ENCODE data around the gene FXR1.
"Not testable (repeated sequence)": the region's sequence is repeated elsewhere in the genome, so short reads cannot be mapped to it uniquely, and the experiment has no call there.

The FXR1 gene

DNA sequence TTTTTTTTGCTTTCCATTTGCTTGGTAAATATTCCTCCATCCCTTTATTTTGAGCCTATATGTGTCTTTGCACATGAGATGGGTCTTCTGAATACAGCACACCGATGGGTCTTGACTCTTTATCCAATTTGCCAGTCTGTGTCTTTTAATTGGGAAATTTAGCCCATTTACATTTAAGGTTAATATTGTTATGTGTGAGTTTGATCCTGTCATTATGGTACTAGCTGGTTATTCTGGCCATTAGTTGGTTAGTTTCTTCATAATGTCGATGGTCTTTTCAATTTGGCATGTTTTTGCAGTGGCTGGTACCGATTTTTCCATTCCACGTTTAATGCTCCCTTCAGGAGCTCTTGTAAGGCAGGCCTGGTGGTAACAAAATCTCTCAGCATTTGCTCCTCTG is 89.9 kb downstream of the FXR1 start:
- H3K4me3 ChIP-seq (ENCODE audit: low read depth in 1 of 2, low read length in 2 of 2); H3K9ac ChIP-seq (ENCODE audit: low read depth in 1 of 2, low read length in 2 of 2); H3K9me3 ChIP-seq (ENCODE audit: control insufficient read depth in 1 of 2, low read length in 2 of 2); H3K4me1 ChIP-seq (ENCODE audit: control insufficient read depth in 1 of 2, insufficient read depth in 2 of 2, low read length in 2 of 2); H3K27ac ChIP-seq (ENCODE audit: low read depth, low read length); H3K36me3 ChIP-seq (ENCODE audit: control insufficient read depth in 1 of 2, insufficient read depth in 2 of 2, low read length in 2 of 2); H3K27me3 ChIP-seq (ENCODE audit: control insufficient read depth in 1 of 2, insufficient read depth in 2 of 2, low read length in 2 of 2): not testable (repeated sequence)

- not testable (repeated sequence) for H3K36me3 ChIP-seq (ENCODE audit: control insufficient read depth in 1 of 2, insufficient read depth in 2 of 2, low read length in 2 of 2); H3K9me3 ChIP-seq (ENCODE audit: control insufficient read depth in 1 of 2, low read length in 2 of 2); H3K4me1 ChIP-seq (ENCODE audit: control insufficient read depth in 1 of 2, insufficient read depth in 2 of 2, low read length in 2 of 2); H3K4me3 ChIP-seq (ENCODE audit: low read depth in 1 of 2, low read length in 2 of 2); H3K9ac ChIP-seq (ENCODE audit: low read depth in 1 of 2, low read length in 2 of 2); H3K27me3 ChIP-seq (ENCODE audit: control insufficient read depth in 1 of 2, insufficient read depth in 2 of 2, low read length in 2 of 2); H3K27ac ChIP-seq (ENCODE audit: low read depth, low read length)
These were observed 91.0 kb downstream of the FXR1 start for GRCh38 chr3:181003469-181003868.

DNA sequence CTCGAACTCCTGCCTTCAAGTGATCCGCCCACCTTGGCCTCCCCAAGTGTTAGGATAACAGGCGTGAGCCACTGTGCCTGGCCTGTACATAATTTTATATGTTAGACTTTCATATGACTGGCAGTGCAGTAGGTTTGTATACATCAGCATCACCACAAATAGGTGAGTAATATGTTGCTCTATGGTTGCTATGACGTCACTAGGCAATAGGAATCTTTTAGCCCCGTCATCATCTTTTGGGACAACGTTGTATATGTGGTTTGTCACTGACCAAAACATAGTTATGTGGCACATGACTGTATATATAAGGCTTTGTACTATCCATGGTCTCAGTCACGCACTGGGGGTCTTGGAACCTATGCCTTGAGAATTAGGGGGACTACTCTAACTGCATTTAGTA is 94.1 kb downstream of the FXR1 start:
- Histone ChIP-seq H3K4me1 (ENCODE audit: control insufficient read depth in 1 of 2, insufficient read depth in 2 of 2, low read length in 2 of 2) (no peaks in the 10 kb centered on the region), H3K27ac (ENCODE audit: low read depth, low read length) (no peak overlapping the region), H3K27me3 (ENCODE audit: control insufficient read depth in 1 of 2, insufficient read depth in 2 of 2, low read length in 2 of 2) (no peaks in the 10 kb centered on the region), H3K9ac (ENCODE audit: low read depth in 1 of 2, low read length in 2 of 2) (no peak overlapping the region), H3K4me3 (ENCODE audit: low read depth in 1 of 2, low read length in 2 of 2) (no peak overlapping the region), H3K9me3 (ENCODE audit: control insufficient read depth in 1 of 2, low read length in 2 of 2) (no peaks in the 10 kb centered on the region), H3K36me3 (ENCODE audit: control insufficient read depth in 1 of 2, insufficient read depth in 2 of 2, low read length in 2 of 2) (no peaks in the 10 kb centered on the region)

GRCh38 chr3:181007262-181007661 is 94.8 kb downstream of the FXR1 start:
- Histone ChIP-seq H3K9ac (ENCODE audit: low read depth in 1 of 2, low read length in 2 of 2) (no peak overlapping the region), H3K27ac (ENCODE audit: low read depth, low read length) (no peak overlapping the region), H3K4me1 (ENCODE audit: control insufficient read depth in 1 of 2, insufficient read depth in 2 of 2, low read length in 2 of 2) (no peaks in the 10 kb centered on the region), H3K27me3 (ENCODE audit: control insufficient read depth in 1 of 2, insufficient read depth in 2 of 2, low read length in 2 of 2) (no peaks in the 10 kb centered on the region), H3K9me3 (ENCODE audit: control insufficient read depth in 1 of 2, low read length in 2 of 2) (no peaks in the 10 kb centered on the region), H3K36me3 (ENCODE audit: control insufficient read depth in 1 of 2, insufficient read depth in 2 of 2, low read length in 2 of 2) (no peaks in the 10 kb centered on the region), H3K4me3 (ENCODE audit: low read depth in 1 of 2, low read length in 2 of 2) (no peak overlapping the region)

GRCh38 chr3:181008796-181009195 is 96.3 kb downstream of the FXR1 start:
- Histone ChIP-seq H3K4me3 (ENCODE audit: low read depth in 1 of 2, low read length in 2 of 2) (no peak overlapping the region), H3K9ac (ENCODE audit: low read depth in 1 of 2, low read length in 2 of 2) (no peak overlapping the region), H3K9me3 (ENCODE audit: control insufficient read depth in 1 of 2, low read length in 2 of 2) (no peaks in the 10 kb centered on the region), H3K36me3 (ENCODE audit: control insufficient read depth in 1 of 2, insufficient read depth in 2 of 2, low read length in 2 of 2) (no peaks in the 10 kb centered on the region), H3K4me1 (ENCODE audit: control insufficient read depth in 1 of 2, insufficient read depth in 2 of 2, low read length in 2 of 2) (no peaks in the 10 kb centered on the region), H3K27me3 (ENCODE audit: control insufficient read depth in 1 of 2, insufficient read depth in 2 of 2, low read length in 2 of 2) (no peaks in the 10 kb centered on the region), H3K27ac (ENCODE audit: low read depth, low read length) (no peak overlapping the region)

DNA sequence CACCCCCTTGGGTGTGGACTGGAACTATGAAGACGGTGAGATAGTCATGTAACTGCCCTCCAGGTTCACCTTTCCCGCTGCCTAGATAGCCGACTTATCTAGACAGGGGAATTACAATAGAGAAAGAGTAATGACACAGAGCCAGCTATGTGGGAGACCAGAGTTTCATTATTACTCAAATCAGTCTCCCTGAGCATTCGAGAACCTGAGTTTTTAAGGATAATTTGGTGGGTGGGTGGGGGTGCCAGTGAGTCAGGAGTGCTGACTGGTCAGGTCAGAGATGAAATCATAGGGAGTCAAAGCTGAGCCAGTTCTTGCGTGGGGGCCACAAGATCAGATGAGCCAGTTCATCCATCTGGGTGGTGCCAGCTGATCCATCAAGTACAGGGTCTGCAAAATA is 96.8 kb downstream of the FXR1 start:
- Histone ChIP-seq H3K27me3 (ENCODE audit: control insufficient read depth in 1 of 2, insufficient read depth in 2 of 2, low read length in 2 of 2) (no peaks in the 10 kb centered on the region), H3K36me3 (ENCODE audit: control insufficient read depth in 1 of 2, insufficient read depth in 2 of 2, low read length in 2 of 2) (no peaks in the 10 kb centered on the region), H3K4me1 (ENCODE audit: control insufficient read depth in 1 of 2, insufficient read depth in 2 of 2, low read length in 2 of 2) (no peaks in the 10 kb centered on the region), H3K4me3 (ENCODE audit: low read depth in 1 of 2, low read length in 2 of 2) (no peak overlapping the region), H3K27ac (ENCODE audit: low read depth, low read length) (no peak overlapping the region), H3K9me3 (ENCODE audit: control insufficient read depth in 1 of 2, low read length in 2 of 2) (no peaks in the 10 kb centered on the region), H3K9ac (ENCODE audit: low read depth in 1 of 2, low read length in 2 of 2) (no peak overlapping the region)

DNA sequence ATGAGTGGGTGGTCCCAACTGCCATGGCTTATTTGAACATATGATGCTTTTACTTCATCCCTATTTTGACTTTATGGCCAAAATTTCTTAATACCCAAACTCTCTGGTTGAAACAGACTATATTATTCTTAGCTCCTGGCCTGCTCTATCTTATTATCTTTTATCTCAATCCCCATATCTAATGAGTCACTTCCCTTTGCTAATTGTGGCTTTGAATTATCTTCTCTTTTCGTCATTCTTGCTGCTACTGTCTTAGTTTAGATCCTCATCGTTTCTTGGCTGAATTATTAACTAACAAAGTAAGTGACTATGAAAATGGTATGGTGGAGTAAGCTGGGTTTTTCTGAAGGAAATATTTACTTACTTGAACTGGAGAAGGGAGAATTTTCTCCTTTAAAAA is 105.2 kb downstream of the FXR1 start:
- H3K4me3 ChIP-seq (ENCODE audit: low read depth in 1 of 2, low read length in 2 of 2) = no peak overlapping the region
- H3K27me3 ChIP-seq (ENCODE audit: control insufficient read depth in 1 of 2, insufficient read depth in 2 of 2, low read length in 2 of 2) = no peaks in the 10 kb centered on the region
- H3K36me3 ChIP-seq (ENCODE audit: control insufficient read depth in 1 of 2, insufficient read depth in 2 of 2, low read length in 2 of 2) = no peaks in the 10 kb centered on the region
- no peak overlapping the region for H3K9ac ChIP-seq (ENCODE audit: low read depth in 1 of 2, low read length in 2 of 2)
- H3K27ac ChIP-seq (ENCODE audit: low read depth, low read length) = no peak overlapping the region
- no peaks in the 10 kb centered on the region for H3K9me3 ChIP-seq (ENCODE audit: control insufficient read depth in 1 of 2, low read length in 2 of 2)
- H3K4me1 ChIP-seq (ENCODE audit: control insufficient read depth in 1 of 2, insufficient read depth in 2 of 2, low read length in 2 of 2) = no peaks in the 10 kb centered on the region

- H3K4me3 ChIP-seq (ENCODE audit: low read depth in 1 of 2, low read length in 2 of 2) = no peak overlapping the region
- no peak overlapping the region for H3K9ac ChIP-seq (ENCODE audit: low read depth in 1 of 2, low read length in 2 of 2)
- no peak overlapping the region for H3K27ac ChIP-seq (ENCODE audit: low read depth, low read length)
- H3K9me3 ChIP-seq (ENCODE audit: control insufficient read depth in 1 of 2, low read length in 2 of 2) = no peaks in the 10 kb centered on the region
- H3K4me1 ChIP-seq (ENCODE audit: control insufficient read depth in 1 of 2, insufficient read depth in 2 of 2, low read length in 2 of 2) = no peaks in the 10 kb centered on the region
- no peaks in the 10 kb centered on the region for H3K27me3 ChIP-seq (ENCODE audit: control insufficient read depth in 1 of 2, insufficient read depth in 2 of 2, low read length in 2 of 2)
- H3K36me3 ChIP-seq (ENCODE audit: control insufficient read depth in 1 of 2, insufficient read depth in 2 of 2, low read length in 2 of 2) = no peaks in the 10 kb centered on the region
These were observed 112.7 kb downstream of the FXR1 start for GRCh38 chr3:181025204-181025603.

DNA sequence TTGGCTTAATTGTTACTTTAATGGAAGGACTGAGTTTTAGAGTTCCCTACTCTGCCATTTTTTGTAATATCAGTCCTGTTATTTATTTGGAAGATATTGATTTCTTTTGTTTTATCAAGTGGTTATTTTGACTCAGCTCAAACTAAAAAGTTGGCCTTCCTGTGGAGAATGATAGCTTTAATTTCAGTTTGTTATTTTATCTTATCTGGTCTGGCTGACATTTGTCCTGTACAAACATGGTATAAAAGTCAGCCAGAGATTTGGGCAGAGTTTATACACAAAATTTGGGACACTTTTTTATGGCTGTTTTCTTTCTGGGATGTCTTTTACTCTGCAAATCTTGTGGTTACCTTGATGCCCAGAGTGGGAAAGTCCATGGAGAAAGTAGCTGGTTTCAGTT is 118.5 kb downstream of the FXR1 start:
- H3K9me3 ChIP-seq (ENCODE audit: control insufficient read depth in 1 of 2, low read length in 2 of 2) = no peaks in the 10 kb centered on the region
- H3K27me3 ChIP-seq (ENCODE audit: control insufficient read depth in 1 of 2, insufficient read depth in 2 of 2, low read length in 2 of 2) = no peaks in the 10 kb centered on the region
- H3K36me3 ChIP-seq (ENCODE audit: control insufficient read depth in 1 of 2, insufficient read depth in 2 of 2, low read length in 2 of 2) = no peaks in the 10 kb centered on the region
- H3K9ac ChIP-seq (ENCODE audit: low read depth in 1 of 2, low read length in 2 of 2) = no peak overlapping the region
- H3K4me3 ChIP-seq (ENCODE audit: low read depth in 1 of 2, low read length in 2 of 2) = no peak overlapping the region
- no peaks in the 10 kb centered on the region for H3K4me1 ChIP-seq (ENCODE audit: control insufficient read depth in 1 of 2, insufficient read depth in 2 of 2, low read length in 2 of 2)
- H3K27ac ChIP-seq (ENCODE audit: low read depth, low read length) = no peak overlapping the region
